ENCODE measurements around the gene MMP24.
A peak's percentile ranks its signal among the peaks of the same experiment; 100 is the strongest.
"Not testable (repeated sequence)": the region's sequence is repeated elsewhere in the genome, so short reads cannot be mapped to it uniquely, and the experiment has no call there.

The MMP24 gene

DNA sequence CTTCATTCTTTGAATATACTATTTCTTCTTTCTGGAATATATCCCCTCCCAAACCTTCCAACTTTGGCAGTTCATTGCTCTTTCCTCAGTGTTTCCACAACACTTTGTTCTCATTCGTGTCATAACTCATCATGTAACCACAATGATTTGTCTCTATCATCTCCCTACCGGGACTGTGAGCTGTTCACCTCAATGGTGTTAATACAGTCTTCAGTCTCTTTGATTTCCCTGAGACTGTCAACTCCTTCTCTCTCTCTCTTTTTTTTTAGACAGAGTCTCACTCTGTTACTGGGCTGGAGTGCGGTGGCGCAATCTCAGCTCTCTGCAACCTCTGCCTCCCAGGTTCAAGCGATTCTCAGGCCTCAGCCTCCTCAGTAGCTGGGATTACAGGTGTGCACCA lies 2.5 kb upstream of the MMP24 start:
- DNase-seq, result no peak

DNA sequence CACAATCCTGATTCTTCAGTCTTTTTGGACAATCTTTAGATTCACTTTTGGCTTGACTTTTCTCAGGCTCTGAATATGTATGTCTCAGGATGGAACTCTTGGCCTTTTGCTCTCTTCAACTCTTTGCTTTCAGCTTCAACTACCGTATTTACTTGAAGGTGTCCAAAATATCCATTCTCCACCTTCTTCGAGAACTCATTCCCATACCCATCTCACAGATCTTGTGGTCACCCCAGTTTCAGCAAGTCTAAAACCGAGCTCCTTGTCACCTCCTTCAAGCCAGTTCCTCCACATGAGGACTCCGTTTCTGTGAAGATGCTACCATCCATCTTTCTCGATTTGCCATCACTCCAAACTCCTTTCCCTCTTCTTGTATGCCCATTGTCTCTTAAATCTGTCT lies 2.0 kb upstream of the MMP24 start:
- DNase-seq, result no peak

DNA sequence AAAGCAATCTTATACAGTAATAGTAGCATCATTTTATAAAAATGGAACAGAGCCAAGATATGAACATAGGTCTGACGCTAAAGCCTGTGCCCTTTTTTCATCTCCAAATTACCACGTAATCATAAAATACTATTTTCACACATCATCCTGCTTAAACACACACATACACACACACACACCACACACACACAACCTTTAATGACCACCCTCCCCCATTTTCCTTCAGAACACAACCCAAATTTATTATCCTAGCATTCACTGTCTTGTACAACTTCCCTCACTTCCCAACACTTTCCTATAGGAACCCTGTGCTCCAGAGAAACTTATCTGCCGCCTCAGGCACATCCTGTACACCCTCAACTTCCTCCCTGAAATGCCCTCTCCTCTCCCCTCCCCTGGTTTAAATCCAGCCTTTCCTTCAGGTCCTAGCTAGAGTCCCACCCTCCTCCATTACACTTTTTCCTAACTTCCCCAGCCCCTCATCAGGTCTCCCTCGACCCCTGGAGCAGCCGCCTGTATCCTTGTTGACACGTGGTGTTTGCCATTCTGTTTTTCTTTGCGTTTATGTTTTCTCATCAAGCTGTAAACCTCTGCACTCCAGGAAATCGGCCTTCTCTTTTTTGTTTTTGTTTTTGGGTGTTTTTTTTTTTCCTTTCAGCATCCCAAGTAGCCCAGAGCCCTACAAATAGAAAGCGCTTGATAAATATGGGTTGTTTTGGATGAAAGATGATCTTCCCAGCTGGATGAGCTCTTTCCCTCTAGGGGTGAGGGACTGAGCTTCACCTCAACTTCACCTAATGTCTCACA lies 968 bp upstream of the MMP24 start:
- DNase-seq, result peak; percentile 42

DNA sequence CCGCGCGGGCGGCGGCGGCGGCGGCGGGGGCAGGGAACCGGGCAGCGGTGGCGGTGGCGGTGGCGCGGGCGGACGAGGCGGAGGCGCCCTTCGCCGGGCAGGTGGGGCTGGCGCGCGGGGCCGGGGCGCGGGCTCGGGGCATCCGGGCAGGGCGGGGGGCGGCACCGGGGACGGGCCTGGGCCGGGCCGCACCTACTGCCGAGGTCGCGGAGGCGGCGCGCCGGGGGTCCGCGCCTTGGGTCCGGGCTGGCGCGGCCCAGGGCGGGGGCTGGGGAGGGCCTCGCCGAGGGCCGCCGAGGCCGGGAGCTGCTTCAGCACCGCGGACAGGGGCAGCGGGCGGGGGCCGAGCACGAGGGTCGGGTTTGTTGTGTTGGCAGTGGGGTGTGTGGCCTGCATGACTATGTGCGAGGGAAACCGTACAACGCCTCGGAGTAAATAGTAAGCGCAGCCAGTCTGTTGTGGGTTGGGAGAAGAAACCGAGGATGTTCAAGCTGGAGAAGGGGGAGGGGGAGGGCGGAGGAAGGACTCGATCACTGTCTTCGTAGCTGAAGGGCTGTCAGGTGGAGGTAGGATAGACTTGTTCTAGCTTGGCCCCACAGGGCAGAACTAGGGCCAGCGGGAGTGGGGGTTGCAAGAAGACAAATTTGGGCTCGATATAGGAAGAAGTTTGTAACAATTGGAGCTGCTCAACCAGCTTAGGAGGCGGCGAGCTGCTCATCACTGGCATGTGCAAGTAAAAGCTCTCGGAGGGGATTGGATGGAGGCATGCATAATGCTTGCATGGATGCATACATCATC lies 593 bp downstream of the MMP24 start:
- peak; percentile 78 for DNase-seq

DNA sequence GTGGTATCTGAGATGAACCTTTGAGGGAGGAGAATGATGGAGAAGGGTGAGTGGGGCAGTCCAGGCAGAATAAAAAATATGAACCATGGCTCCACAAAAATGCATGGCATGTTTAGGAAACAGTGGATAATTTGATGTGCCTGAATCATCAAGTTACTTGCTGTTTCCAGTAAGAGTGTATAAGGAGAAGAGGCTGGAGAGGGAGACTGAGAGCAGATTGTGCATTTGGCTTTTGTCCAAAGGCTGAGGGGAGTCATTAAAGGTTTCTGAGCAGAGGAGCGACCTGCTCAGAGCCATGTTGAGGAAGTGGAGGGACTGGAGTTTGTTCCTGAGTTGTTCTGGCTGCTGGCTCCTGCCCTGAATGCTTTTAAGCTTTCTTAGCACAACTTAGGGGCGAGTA lies 6.1 kb downstream of the MMP24 start:
- peak; percentile 86 for DNase-seq

DNA sequence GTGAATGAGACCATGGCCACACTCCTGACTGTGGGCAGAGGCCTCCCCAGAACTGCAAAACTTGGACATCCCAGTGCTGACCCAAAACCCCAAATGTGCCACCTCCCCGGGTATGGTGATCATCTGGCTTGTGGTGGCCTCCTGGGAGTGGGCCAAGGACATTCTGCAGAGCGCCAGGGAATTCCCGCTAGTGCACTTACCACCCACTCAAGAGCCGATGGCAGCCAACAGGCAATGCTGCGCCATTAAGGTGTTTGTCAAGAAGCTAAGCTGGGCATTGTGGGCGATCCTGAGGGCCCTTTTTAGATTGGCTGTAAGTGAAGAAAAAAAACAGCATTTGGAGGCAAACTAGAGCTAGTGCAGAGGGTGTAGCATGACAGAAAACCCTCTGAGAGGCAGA lies 9.4 kb downstream of the MMP24 start:
- DNase-seq, result no peak

DNA sequence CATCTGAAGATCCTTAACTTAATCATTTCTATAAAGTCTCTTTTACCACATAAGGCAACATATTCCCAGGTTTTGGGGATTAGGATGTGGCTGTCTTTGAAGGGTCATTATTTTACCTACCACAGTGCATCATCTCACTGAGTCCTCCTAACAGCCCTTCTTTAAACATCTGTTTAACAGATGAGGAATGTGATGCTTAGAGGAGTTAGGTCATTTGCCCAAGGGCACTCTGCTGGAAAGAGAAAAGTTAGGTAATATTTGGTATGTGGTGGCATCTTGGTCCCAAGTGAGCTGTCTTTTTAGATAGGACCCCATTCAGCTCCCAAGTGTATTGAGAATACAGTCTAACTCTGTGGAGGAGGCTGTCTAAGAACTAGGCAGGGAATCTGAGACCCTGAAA lies 11.0 kb downstream of the MMP24 start:
- DNase-seq, result no peak

DNA sequence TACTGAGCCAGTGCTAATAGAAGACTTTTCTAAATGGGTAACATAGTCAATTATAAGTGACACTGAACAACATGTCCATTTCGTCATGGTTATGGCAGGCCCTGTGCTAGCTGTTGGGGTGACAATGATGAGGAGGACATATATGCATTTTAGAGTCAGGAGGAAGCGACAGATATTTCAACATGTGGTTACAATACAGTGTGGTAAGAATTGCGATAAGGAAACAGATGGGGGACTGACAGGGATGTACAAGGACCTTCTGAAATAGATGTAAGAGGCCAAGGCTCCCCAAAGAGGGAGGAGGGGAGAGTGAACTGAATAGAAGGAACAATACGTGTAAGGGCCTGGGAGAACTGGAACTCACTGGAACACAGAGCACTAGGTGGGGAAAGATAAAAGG lies 11.7 kb downstream of the MMP24 start:
- DNase-seq, result no peak

DNA sequence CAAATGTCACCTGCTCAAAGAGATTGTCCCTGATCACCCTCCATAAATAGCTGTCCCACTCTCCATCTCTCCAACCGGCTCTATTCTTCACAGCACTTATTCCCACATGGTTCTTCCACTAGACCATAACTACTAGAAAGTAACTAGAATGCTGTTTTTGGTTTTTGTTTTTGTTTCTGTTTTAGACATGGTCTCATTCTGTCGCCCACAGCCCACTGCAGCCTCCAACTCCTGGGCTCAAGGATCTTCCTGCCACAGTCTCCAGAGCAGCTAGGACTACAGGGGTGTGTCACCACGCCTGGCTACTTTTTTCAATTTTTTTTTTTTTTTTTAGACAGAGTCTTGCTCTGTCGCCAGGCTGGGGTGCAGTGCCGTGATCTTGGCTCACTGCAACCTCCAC lies 12.2 kb downstream of the MMP24 start:
- no peak for DNase-seq

DNA sequence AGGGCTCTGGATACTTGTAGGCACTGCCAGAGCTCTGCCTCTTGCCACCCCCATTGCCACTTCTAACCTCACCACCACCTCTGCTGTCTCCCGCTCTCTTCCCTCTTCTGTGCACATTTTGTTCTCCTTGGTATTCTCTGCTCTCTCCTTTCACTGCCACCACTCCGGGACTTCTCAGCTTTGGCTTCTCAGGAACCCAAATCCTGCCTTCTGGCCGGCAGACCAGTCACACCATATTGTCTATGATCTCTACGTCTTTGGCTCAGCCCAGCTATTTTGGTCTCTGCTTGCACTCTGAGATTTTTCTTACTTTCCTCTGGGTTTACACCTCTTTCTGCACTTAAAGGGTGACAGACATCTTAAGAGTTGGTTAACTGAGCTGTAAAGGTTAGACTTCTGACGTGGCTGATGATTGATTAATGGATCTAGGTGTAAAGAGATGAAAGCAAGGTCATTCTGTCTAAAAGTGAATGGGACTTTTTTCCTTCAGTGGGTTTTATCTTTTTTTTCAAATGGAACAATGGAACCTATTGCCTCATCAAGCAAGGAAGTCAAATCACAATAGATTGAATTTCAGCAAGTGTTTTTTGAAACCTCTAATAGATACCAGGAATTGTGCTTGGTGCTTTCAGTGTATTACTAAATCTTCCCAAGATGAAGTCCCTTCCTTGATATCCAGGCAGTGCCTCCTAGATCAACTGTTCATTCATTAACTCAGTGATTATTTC lies 13.8 kb downstream of the MMP24 start:
- DNase-seq, result no peak

DNA sequence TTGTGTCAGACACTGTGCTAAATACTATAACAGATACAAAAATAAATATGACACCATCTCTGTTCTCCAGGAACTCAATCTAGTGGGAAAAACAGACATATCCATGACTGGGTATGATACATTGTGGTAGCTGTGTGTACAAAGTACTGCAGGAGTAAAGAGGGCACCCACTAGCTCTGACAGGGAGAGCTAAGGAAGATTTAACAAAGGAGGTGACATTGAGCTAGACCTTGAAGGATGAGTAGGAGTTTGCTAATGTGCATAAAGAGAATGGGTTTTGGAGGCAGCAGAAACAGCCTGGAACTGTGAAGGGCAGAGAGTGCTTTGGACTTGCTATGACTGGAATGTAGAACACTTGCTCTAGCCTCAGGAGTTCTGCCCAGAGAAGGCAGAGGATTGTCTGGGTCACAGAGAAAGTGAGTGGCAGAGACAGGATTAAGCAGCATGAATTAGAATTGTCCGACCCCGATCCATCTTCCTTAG lies 14.4 kb downstream of the MMP24 start:
- DNase-seq, result no peak

DNA sequence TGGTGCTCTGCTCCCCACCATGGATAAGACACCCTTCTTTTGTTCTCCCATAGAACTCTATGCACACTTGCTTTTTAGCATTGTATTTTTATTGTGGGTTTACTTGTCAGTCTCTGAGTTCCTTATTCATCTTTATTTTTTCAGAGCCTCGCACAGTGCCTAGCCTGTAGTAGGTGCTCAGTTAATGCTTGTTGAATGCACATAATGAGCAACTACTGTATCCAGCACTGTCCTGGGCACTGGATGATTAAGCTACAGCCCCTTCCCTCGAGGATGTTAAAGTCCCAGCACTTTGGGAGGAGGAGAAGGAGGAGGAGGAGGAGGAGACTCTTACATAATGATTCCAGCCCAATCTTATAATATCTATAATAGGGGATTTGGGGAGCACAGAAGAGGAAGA lies 16.8 kb downstream of the MMP24 start:
- DNase-seq, result no peak

DNA sequence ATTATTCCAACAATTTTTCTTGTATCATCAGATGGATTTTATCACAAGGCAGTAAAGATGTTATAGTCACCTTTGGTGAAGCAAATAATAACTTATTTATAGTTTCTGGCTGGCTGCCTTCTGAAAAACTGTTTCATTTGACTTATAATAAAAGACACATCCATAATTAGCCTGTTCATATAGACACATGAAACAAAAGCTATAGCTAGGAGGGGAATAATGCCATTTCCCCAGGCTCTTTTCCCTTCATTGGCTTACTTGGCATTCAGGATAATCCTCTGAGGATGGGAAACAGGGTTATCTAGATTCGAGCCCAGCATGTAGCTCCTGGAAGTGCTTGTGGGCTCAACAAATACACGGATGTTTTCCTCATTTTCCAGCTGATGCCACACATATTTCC lies 17.5 kb downstream of the MMP24 start:
- DNase-seq, result peak; percentile 64

DNA sequence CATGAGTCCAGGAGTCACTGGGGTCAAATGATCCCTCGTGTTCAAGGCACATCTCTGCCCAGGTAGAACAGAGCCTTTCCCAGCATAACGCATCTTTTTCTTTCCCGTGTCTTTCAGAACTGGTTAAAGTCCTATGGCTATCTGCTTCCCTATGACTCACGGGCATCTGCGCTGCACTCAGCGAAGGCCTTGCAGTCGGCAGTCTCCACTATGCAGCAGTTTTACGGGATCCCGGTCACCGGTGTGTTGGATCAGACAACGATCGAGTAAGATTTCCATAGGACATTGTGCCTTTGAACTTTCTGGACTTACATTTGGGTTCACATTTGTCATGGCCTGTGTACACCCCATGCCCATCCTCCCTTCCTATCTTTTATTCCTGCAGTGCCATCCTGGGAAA lies 20.2 kb downstream of the MMP24 start:
- no peak for DNase-seq

DNA sequence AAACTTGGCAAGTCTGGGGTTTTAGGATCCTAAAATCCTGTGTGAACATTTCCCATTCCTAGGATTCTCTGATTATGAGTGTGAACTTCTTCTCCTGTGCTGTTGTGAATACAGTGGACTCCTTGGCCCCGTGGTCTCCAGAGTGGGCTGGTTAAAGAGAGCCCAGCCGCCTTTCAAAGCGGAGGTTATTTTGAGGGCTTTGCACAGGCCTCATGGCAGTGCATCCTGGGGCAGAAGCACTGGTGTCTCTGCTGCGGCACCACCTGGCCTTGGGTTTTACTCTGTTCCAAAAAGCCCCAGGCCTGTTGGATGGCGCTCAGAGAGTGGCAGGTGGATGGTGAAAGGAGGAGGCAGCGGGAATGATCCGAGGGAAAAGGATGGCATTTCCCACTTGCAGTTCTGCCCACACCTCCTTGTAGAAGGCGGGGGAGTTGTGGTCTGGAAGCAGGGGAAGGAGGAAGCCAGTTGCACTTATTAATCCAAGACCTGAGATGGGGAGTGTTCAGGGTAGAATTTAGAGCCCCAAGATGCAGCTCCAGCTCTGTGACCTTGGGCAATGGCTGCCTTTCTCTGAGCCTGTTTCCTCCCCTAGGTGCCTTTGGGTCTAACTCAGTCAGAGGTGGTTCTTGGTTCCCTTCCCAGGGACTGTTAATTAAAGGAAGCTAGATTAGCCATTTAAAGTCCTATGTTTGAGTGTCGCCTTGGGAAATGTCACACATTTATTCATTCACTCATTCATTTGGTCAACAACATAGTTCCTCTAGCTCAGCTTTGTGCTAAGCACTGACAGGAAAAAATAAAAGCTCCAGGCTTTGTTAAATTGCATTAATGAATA lies 22.4 kb downstream of the MMP24 start:
- DNase-seq, result no peak

DNA sequence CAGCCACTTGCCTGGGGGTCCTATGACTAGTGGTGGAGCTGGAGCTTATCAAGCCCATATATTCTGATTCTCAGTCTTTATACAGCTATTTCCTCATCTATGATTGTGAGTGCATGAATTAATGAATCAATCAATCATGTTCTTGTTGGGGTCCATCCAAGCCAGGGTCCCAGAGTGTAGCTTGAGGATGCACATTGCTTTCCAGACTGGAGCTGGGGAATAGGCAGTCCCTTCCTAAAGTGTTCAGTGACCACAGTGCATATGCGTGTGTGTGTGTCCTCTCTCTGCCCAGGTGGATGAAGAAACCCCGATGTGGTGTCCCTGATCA lies 25.1 kb downstream of the MMP24 start:
- DNase-seq, result no peak

DNA sequence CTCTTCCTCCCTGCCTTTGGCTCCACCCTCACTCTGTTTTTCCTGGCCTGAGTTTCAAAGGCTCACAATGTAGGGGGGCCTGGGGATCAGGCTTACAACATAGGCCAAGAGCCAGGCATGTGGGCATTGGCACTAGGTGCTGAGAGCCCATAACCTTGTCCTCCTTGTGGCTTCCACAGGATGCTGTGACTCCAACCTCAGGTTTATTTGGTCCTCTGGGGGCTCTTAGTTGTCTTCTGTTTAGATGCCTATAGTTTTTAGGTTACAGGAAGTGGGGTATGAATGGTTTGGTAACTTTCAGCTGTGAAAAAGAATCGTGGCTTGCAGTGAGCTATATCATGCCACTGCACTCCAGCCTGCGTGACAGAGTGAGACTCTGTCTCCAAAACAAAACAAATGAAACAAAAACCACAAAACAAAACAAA lies 25.6 kb downstream of the MMP24 start:
- DNase-seq, result no peak

DNA sequence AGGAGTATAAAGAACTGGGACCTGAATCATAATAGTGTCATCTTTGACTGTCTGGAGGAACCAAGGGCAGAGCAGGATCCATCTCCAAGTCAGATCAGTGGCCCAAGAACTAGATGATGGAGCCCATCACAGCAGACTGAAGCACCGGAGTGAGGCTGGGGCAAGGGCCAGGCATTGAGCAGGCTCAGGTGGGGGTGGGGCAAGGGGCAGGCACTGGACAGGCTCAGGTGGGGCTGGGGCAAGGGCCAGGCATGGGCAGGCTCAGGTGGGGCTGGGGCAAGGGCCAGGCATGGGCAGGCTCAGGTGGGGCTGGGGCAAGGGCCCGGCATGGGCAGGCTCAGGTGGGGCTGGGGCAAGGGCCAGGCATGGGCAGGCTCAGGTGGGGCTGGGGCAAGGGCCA lies 26.1 kb downstream of the MMP24 start:
- not testable (repeated sequence) for DNase-seq

DNA sequence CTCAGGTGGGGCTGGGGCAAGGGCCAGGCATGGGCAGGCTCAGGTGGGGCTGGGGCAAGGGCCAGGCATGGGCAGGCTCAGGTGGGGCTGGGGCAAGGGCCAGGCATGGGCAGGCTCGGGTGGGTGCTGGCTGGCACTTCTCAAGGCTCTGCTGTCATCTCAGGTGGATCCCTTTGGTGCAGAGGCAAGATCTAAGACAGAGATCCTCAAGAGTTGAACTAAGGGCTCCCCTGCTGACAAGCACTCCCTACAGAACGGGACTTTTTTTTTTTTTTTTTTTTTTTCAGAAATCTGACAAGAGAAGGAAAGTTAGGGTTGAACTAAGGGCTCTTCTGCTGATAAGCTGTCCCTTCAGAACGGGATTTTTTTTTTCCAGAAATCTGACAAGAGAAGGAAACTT lies 26.5 kb downstream of the MMP24 start:
- DNase-seq, result no peak

DNA sequence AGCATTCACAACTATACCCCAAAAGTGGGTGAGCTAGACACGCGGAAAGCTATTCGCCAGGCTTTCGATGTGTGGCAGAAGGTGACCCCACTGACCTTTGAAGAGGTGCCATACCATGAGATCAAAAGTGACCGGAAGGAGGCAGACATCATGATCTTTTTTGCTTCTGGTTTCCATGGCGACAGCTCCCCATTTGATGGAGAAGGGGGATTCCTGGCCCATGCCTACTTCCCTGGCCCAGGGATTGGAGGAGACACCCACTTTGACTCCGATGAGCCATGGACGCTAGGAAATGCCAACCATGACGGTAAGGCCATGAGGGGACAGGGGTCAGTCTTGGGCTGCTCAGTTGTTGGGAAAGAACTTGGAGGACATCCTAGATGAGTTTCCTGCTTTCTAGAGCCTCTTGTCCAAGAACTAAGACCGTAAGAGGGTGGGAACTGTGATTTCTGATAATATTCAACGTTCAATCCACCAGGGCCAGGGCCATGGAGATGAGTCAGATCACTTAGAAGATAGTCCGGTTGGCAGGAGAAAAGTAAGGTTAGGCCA lies 28.0 kb downstream of the MMP24 start:
- no peak for DNase-seq

DNA sequence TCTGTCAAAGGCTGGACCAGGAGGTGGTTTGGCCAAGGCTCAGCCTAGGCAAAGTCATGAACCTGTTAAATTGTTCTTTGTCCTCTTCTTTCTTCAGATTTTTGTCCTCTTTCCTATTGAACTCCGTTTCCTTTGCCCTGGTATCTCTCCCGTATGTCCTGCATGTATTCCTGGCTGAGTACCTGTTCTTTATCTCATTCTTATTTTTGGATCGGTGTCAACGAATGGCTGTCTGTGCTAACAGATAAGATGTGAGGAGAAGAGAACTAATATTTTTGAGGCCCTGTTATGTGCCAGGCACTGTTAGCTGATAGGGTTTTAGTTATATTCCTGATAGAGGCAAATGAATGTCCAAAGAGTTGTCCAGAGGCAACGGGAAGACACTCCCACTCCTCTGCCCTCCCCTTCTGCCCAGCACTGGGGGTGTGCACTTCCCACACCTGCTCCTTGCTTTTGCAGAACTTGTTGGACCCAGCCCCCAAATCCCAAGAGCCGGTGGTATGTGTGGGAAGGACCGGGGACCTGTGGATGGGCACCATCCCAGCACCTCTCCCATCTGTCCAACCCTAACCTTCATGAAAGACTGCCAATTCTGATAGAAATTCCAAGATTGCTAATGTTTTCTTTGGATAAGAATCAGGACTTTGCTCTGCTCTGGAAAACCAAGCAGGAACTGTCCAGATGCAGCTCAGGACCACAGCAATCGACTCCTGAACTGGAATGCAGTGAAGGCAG lies 30.9 kb downstream of the MMP24 start:
- DNase-seq, result no peak

DNA sequence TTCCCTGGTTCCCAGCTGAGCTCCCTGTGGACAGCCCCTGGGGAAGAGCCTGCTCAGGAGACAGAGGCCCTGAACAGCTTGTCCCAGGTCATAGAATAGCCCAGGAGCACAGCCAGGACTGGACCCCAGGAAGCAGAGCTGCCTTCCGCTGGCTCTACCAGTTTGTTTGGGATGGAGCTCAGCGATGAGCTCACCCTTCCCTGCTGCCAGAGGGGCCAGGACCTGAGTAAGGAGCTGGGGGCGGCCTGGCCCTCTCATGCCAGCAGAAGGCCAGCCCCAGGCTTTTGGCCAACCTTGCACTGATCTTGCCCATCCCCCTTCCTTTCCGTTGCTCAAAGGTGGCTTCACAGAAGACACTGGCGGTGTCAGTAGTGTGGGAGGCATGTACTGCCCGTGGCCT lies 33.9 kb downstream of the MMP24 start:
- DNase-seq, result no peak

Measured in NCI-H69 (cell line).